HG02678 (cell line): ENCODE measurements around the gene EVPLL.
"Not testable (repeated sequence)": the region's sequence is repeated elsewhere in the genome, so short reads cannot be mapped to it uniquely, and the experiment has no call there.

Experiments
- ATAC-seq: cut with Tn5 transposase; IDR thresholded peaks from one replicate; pipeline ENCODE4 v1.9.1; 2021; ENCODE audit warnings: mild to moderate bottlenecking, moderate library complexity; ENCODE audit not compliant: unreplicated experiment

EVPLL gene

GRCh38 chr17:18422464-18422863, 44.9 kb downstream of the EVPLL start:
- ATAC-seq: not testable (repeated sequence)

GRCh38 chr17:18423015-18423414, 45.4 kb downstream of the EVPLL start:
- ATAC-seq: not testable (repeated sequence)

GRCh38 chr17:18425593-18425992, 48.0 kb downstream of the EVPLL start:
- ATAC-seq: not testable (repeated sequence)

- ATAC-seq: not testable (repeated sequence)
Measured at GRCh38 chr17:18426639-18427038, 49.1 kb downstream of the EVPLL start.

GRCh38 chr17:18432206-18432605, 54.6 kb downstream of the EVPLL start:
- ATAC-seq: not testable (repeated sequence)
